Astrocyte of the cerebellum (primary cell): ENCODE results near the gene HSBP1L1.
"Not testable (repeated sequence)": the region's sequence is repeated elsewhere in the genome, so short reads cannot be mapped to it uniquely, and the experiment has no call there.

Experiments
- DNase-seq: peaks from one replicate; pipeline ENCODE4 v3.0.0-alpha.2; 2011; ENCODE audit warnings: low read depth
- H3K4me3 ChIP-seq: 2 replicates; pipeline ENCODE4 v1.5.1; 2011; ENCODE audit warnings: mild to moderate bottlenecking, low read depth, low read length, moderate library complexity
- in situ Hi-C: cut with HindIII; loops from 2 replicates; pipeline ENCODE4 v1.10.0; 2017; ENCODE audit warnings: low sequenced_read_pairs
- TF ChIP-seq, protein P1 (sequence below): IDR thresholded peaks from 2 replicates; pipeline ENCODE4 v1.5.1; 2012; ENCODE audit warnings: low read length, low read depth, moderate library complexity, mild to moderate bottlenecking; ENCODE audit errors: missing control alignments

Gene HSBP1L1

DNA sequence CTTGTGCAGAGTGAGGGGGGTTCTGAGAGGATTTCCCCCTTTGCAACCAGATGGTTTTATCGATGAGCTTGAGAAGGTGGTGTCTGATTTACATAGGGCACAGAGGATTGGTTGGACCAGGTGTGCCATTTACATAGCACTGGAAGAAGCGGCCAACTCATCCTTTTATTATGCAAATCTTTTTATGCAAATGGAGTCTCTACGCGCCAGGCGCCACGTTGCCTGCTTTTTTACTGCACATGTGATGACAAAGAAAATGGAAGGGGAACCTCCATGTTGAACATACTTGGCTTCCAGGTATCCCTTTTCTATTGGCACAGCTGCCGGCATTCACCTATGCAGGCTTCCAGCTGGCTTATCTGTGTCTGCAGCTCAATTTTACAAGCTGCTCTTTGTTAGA is 42.3 kb downstream of the HSBP1L1 start:
- H3K4me3 ChIP-seq = no peak overlapping the region
- TF ChIP-seq, protein P1, sequence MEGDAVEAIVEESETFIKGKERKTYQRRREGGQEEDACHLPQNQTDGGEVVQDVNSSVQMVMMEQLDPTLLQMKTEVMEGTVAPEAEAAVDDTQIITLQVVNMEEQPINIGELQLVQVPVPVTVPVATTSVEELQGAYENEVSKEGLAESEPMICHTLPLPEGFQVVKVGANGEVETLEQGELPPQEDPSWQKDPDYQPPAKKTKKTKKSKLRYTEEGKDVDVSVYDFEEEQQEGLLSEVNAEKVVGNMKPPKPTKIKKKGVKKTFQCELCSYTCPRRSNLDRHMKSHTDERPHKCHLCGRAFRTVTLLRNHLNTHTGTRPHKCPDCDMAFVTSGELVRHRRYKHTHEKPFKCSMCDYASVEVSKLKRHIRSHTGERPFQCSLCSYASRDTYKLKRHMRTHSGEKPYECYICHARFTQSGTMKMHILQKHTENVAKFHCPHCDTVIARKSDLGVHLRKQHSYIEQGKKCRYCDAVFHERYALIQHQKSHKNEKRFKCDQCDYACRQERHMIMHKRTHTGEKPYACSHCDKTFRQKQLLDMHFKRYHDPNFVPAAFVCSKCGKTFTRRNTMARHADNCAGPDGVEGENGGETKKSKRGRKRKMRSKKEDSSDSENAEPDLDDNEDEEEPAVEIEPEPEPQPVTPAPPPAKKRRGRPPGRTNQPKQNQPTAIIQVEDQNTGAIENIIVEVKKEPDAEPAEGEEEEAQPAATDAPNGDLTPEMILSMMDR = no peak
- in situ Hi-C loops = no loop called here
- DNase-seq = no peak

DNA sequence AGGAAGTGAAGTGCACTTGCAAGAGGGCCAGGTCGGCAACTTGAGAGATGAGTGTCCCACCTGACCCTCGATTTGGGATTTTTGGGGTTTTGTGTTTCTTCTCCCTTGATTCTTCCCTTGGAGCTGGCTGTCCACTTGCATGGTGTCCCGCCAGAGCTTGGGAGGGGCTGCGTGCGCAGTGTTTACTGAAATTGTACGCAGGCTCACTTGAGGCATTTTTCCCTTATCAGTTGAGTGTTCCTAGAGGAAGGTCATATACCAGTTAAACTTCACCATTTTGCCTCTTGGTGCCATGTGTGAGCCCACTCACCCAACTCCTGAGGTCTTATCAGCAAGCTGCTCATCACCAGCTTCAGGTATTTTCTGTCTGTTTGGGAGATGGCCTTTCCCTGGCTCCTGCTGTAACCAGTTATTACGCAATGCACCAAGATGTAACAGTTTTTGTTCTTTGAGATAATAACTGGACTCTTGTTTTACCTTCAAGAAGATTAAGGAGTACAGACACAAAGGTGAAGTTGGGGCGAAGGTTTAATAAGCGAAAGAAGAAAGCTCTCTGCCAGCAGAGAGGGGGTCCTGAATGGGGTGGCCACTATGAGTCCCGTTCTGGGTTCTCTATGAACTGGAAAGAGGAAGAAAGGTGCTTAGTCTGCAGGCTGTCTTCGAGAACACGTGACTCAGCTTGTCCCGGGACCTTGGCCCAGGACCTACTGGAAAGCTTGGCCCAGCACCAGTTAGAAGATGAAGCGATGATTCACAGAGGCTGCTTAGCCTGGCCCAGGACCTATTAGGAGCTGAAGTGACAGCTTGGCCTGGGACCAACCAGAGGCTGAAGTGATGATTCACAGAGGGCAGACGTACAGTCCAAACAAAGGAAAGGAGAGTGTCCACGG is 45.5 kb downstream of the HSBP1L1 start:
- H3K4me3 ChIP-seq = no peak overlapping the region
- DNase-seq = peak; percentile 84
- TF ChIP-seq, protein P1 = no peak
- in situ Hi-C loops = no loop called here

DNA sequence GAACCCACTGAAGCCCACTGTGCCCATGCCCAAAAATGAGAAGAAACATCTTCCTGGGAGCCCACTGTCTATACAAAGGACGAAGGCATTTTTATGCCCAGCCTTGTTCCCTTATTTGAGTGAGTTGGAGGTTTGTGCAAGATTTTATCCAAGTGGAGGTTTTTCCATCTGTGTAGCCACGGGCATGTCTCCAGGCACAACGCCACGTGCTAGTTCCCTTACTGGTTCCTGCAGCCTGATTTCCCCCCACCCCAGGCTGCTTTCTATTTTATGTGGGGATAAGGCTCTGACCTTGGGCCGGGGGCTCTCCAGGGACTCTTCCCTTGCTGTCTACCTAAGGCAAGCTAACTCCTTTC is 46.1 kb downstream of the HSBP1L1 start:
- in situ Hi-C loops = no loop called here
- H3K4me3 ChIP-seq = no peak overlapping the region
- DNase-seq = no peak
- TF ChIP-seq, protein P1 = no peak

DNA sequence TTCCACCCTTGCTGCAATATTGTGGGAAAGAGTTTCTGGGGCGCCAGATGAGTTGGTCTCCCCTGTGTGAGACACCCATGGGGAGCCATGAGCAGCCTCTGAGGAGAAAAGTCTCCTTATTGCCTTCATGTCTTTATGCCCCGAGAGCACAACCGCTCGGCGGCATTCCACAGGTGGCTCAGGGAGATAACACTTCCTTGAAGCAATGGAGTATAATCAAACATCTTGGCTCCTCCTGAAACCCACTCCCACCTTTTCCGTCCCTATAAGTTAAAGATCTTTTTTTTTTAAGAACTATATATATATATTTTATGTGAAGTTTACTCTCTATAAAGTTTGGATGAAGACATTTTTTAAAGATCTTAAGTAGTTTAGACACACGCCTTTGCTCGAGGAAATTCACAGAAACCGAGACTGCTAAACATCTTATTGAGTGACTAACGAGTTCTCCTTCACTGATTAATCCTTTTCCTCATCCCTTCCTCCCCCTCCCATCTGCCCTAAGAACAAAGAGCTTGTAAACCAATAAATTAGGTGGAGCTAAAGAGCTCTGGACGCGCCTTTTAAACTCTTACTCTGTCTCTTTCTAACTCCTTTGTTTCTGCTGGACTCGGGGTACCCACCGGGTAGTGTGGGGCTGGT is 47.2 kb downstream of the HSBP1L1 start:
- DNase-seq, H3K4me3 ChIP-seq, in situ Hi-C loops: not testable (repeated sequence)

DNA sequence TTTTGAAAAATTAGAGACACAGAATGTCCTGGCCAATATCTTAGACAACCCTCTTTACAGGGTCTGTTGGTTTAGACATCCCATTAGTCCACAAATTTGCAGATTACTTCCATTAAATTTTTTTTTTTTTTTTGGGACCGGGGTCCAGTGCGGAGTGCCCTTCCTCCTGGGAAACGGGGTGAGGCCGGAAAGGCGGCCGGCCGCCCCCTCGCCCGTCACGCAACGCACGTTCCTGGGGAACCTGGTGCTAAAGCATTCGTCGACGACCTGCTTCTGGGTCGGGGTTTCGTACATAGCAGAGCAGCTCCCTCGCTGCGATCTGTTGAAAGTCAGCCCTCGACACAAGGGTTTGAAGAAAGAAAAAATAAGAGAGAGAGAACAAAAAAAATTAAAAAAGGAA is 48.3 kb downstream of the HSBP1L1 start:
- H3K4me3 ChIP-seq = no peak overlapping the region
- no peak for DNase-seq
- TF ChIP-seq, protein P1 = no peak
- in situ Hi-C loops = no loop called here
